H9 (cell line): ENCODE results near the gene ADAM19. TPM values are rescaled to one million over a fixed set of nuclear protein-coding genes. Genes with fewer than 3 reads are reported as not detected.

Experiments used
- DNase-seq: peaks from one replicate; pipeline ENCODE4 v3.0.0-alpha.2; 2017
- H2AFZ ChIP-seq: one replicate; pipeline ENCODE4 v1.6.1; 2013; ENCODE audit warnings: mild to moderate bottlenecking, low read length, control low read depth, moderate library complexity
- H2AK5ac ChIP-seq: 2 replicates; pipeline ENCODE4 v1.6.1; 2013; ENCODE audit warnings: low read length, control low read depth, mixed read lengths; ENCODE audit not compliant: insufficient read length
- H2BK120ac ChIP-seq: one replicate; pipeline ENCODE4 v1.6.1; 2013; ENCODE audit warnings: low read depth, mild to moderate bottlenecking, low read length, control low read depth, inconsistent platforms; ENCODE audit not compliant: poor library complexity, severe bottlenecking
- H2BK12ac ChIP-seq: 2 replicates; pipeline ENCODE4 v1.6.1; 2013; ENCODE audit warnings: low read length, control low read depth, mixed read lengths, low read depth; ENCODE audit not compliant: insufficient read length
- H2BK15ac ChIP-seq: 2 replicates; pipeline ENCODE4 v1.6.1; 2013; ENCODE audit warnings: low read depth, low read length, control low read depth
- H2BK20ac ChIP-seq: one replicate; pipeline ENCODE4 v1.6.1; 2013; ENCODE audit warnings: low read depth, mild to moderate bottlenecking, low read length, control low read depth, inconsistent platforms; ENCODE audit not compliant: poor library complexity, severe bottlenecking
- H2BK5ac ChIP-seq: 2 replicates; pipeline ENCODE4 v1.6.1; 2013; ENCODE audit warnings: low read length, control low read depth, mixed read lengths; ENCODE audit not compliant: insufficient read length
- H3K14ac ChIP-seq: 2 replicates; pipeline ENCODE4 v1.6.1; 2013; ENCODE audit warnings: low read length, control low read depth; ENCODE audit not compliant: insufficient read depth
- H3K18ac ChIP-seq: 2 replicates; pipeline ENCODE4 v1.6.1; 2013; ENCODE audit warnings: low read depth, mild to moderate bottlenecking, mixed read lengths, low read length, control low read depth; ENCODE audit not compliant: insufficient read length
- H3K23ac ChIP-seq: 2 replicates; pipeline ENCODE4 v1.6.1; 2013; ENCODE audit warnings: low read length, control low read depth, mixed read lengths, low read depth; ENCODE audit not compliant: insufficient read length
- H3K23me2 ChIP-seq: 2 replicates; pipeline ENCODE4 v1.6.1; 2013; ENCODE audit warnings: low read depth, mild to moderate bottlenecking, mixed read lengths, low read length, control low read depth; ENCODE audit not compliant: insufficient read length, poor library complexity, severe bottlenecking
- H3K27ac ChIP-seq: 2 replicates; pipeline ENCODE4 v1.5.1; 2013; ENCODE audit warnings: low read length, control low read depth, mixed read lengths, low read depth; ENCODE audit not compliant: insufficient read length
- H3K27me3 ChIP-seq: 2 replicates; pipeline ENCODE4 v1.6.1; 2013; ENCODE audit warnings: low read length, control low read depth, inconsistent platforms; ENCODE audit not compliant: insufficient read depth
- H3K4ac ChIP-seq: 2 replicates; pipeline ENCODE4 v1.6.1; 2013; ENCODE audit warnings: low read depth, mild to moderate bottlenecking, control low read depth, inconsistent platforms, low read length, moderate library complexity
- H3K4me1 ChIP-seq: 2 replicates; pipeline ENCODE4 v1.6.1; 2013; ENCODE audit warnings: low read length, control low read depth, inconsistent platforms; ENCODE audit not compliant: insufficient read depth
- H3K4me2 ChIP-seq: 2 replicates; pipeline ENCODE4 v1.6.1; 2013; ENCODE audit warnings: low read length, control low read depth, mixed read lengths; ENCODE audit not compliant: insufficient read length, insufficient read depth
- H3K56ac ChIP-seq: 2 replicates; pipeline ENCODE4 v1.6.1; 2013; ENCODE audit warnings: low read depth, mild to moderate bottlenecking, mixed read lengths, low read length, control low read depth; ENCODE audit not compliant: insufficient read length
- H3K79me1 ChIP-seq: 2 replicates; pipeline ENCODE4 v1.6.1; 2013; ENCODE audit warnings: low read depth, mild to moderate bottlenecking, moderate library complexity, low read length, control low read depth, inconsistent platforms; ENCODE audit not compliant: insufficient read depth, poor library complexity, severe bottlenecking
- H3K79me2 ChIP-seq: 2 replicates; pipeline ENCODE4 v1.6.1; 2013; ENCODE audit warnings: low read length, control low read depth, inconsistent platforms; ENCODE audit not compliant: insufficient read depth
- H3K9ac ChIP-seq: 2 replicates; pipeline ENCODE4 v1.6.1; 2013; ENCODE audit warnings: low read length, control low read depth, mixed read lengths; ENCODE audit not compliant: insufficient read length; ENCODE audit errors: extremely low read depth
- H3K9me3 ChIP-seq: one replicate; pipeline ENCODE4 v1.6.1; 2013; ENCODE audit warnings: low read depth, low read length, inconsistent platforms; ENCODE audit not compliant: control insufficient read depth
- H3T11ph ChIP-seq: one replicate; pipeline ENCODE4 v1.6.1; 2013; ENCODE audit warnings: mild to moderate bottlenecking, low read length, control low read depth, inconsistent platforms
- H4K20me1 ChIP-seq: one replicate; pipeline ENCODE4 v1.6.1; 2013; ENCODE audit not compliant: control insufficient read depth, insufficient read length, insufficient read depth
- H4K5ac ChIP-seq: 2 replicates; pipeline ENCODE4 v1.6.1; 2013; ENCODE audit warnings: low read depth, mild to moderate bottlenecking, mixed read lengths, low read length, control low read depth; ENCODE audit not compliant: insufficient read length
- H4K8ac ChIP-seq: replicated peaks from 2 replicates; pipeline ENCODE4 v1.6.1; 2013; ENCODE audit warnings: low read length, control low read depth, mixed read lengths, low read depth; ENCODE audit not compliant: insufficient read length
- H4K91ac ChIP-seq: 2 replicates; pipeline ENCODE4 v1.6.1; 2013; ENCODE audit warnings: low read depth, mild to moderate bottlenecking, moderate library complexity, mixed read lengths, low read length, control low read depth; ENCODE audit not compliant: insufficient read length
- H3K27ac Mint-ChIP-seq, 3 experiments: 2 replicates in 2 of 3; 3 replicates in 1 of 3; pipeline ENCODE4 v1.8.0; 2020 to 2021; ENCODE audit warnings: mixed read lengths in 3 of 3, mild to moderate bottlenecking in 1 of 3, moderate library complexity in 1 of 3
- H3K27me3 Mint-ChIP-seq: 2 replicates; pipeline ENCODE4 v1.8.0; 2021; ENCODE audit warnings: low read depth, mild to moderate bottlenecking, moderate library complexity, mixed read lengths
- H3K36me3 Mint-ChIP-seq, 3 experiments: 2 replicates in 2 of 3; 3 replicates in 1 of 3; pipeline ENCODE4 v1.8.0; 2020 to 2021; ENCODE audit warnings: low read depth in 3 of 3, mixed read lengths in 3 of 3; ENCODE audit not compliant: insufficient read depth in 1 of 3
- H3K4me1 Mint-ChIP-seq, 2 experiments: 2 replicates each; pipeline ENCODE4 v1.8.0; 2020; ENCODE audit warnings: mixed read lengths in 2 of 2
- H3K4me3 Mint-ChIP-seq, 2 experiments: 2 replicates in 1 of 2; 3 replicates in 1 of 2; pipeline ENCODE4 v1.8.0; 2020 to 2021; ENCODE audit warnings: mild to moderate bottlenecking in 2 of 2, mixed read lengths in 2 of 2, moderate library complexity in 1 of 2
- H3K9me3 Mint-ChIP-seq, 2 experiments: 2 replicates in 1 of 2; 3 replicates in 1 of 2; pipeline ENCODE4 v1.8.0; 2020; ENCODE audit warnings: mild to moderate bottlenecking in 2 of 2, mixed read lengths in 2 of 2, moderate library complexity in 1 of 2
- CTCF ChIP-seq: fragments of 200-600 bp; sonication (generic); conservative IDR thresholded peaks from 3 replicates; pipeline ENCODE4 v1.8.0; 2021; ENCODE audit warnings: antibody characterized with exemption, mild to moderate bottlenecking
- WGBS: extraction: QIAGEN DNeasy Blood & Tissue Kit; methylation state at CpG from one replicate; pipeline ENCODE4 v1.1.7; 2013; ENCODE audit warnings: missing lambda C conversion rate, low lambda C conversion rate, mixed read lengths; ENCODE audit not compliant: insufficient read length; ENCODE audit errors: extremely low coverage; 5-methylcytosine and 5-hydroxymethylcytosine counted together
- total RNA-seq: library from RNA; stranded (reverse); gene quantifications from 2 replicates; pipeline ENCODE4 v1.2.1, GENCODE V29; 2021

The ADAM19 gene
- total RNA-seq, 1 experiment from 2014 or later: 9.9 TPM

- Histone ChIP-seq H2BK20ac (no peak overlapping the region), H2AFZ (no peak overlapping the region), H2BK5ac (no peak overlapping the region), H4K5ac (no peak overlapping the region), H2BK12ac (no peak overlapping the region), H3K27me3 (no peaks in the 10 kb centered on the region), H3K23me2 (no peaks in the 10 kb centered on the region), H3K9me3 (no peaks in the 10 kb centered on the region), H3K4ac (no peak overlapping the region), H3K79me1 (no peaks in the 10 kb centered on the region), H3K4me1 (no peaks in the 10 kb centered on the region), H3K79me2 (no peaks in the 10 kb centered on the region), H2BK120ac (no peak overlapping the region), H3T11ph (no peak overlapping the region), H3K4me2 (no peak overlapping the region), H3K27ac (no peak overlapping the region), H3K23ac (no peak overlapping the region), H2BK15ac (no peak overlapping the region), H2AK5ac (no peak overlapping the region), H4K8ac (no peak overlapping the region), H3K14ac (no peak overlapping the region), H3K9ac (no peak overlapping the region), H4K20me1 (no peaks in the 10 kb centered on the region), H3K18ac (no peak overlapping the region), H3K56ac (no peak overlapping the region), H4K91ac (no peak overlapping the region)
- Mint-ChIP-seq H3K4me1 (no peaks in the 10 kb centered on the region), H3K4me3 (no peak overlapping the region), H3K27ac (no peak overlapping the region), H3K9me3 (no peaks in the 10 kb centered on the region), H3K27me3 (no peaks in the 10 kb centered on the region), H3K36me3 (no peaks in the 10 kb centered on the region)
- no CpG with 5 or more reads among the region's 2 CpGs for WGBS
- DNase-seq: no peak
- no peak for TF ChIP-seq CTCF
Measured at GRCh38 chr5:157606046-157606445, 30.5 kb upstream of the ADAM19 start.
